Parathyroid adenoma (tissue), 2 donors: ENCODE measurements around the gene WDR36.
A peak's percentile ranks its signal among the peaks of the same experiment; 100 is the strongest.

Experiments
- H2AFZ ChIP-seq: fragments of 300-600 bp; sonication (generic); one replicate; pipeline ENCODE4 v1.7.0; 2017; ENCODE audit warnings: antibody characterized with exemption, mild to moderate bottlenecking
- H3K27ac ChIP-seq: fragments of 300-600 bp; sonication (generic); one replicate; pipeline ENCODE4 v1.7.0; 2017
- H3K27me3 ChIP-seq: fragments of 300-600 bp; sonication (generic); one replicate; pipeline ENCODE4 v1.7.0; 2017; ENCODE audit warnings: low read length; ENCODE audit not compliant: control insufficient read depth, insufficient read depth
- H3K36me3 ChIP-seq: fragments of 300-600 bp; sonication (generic); one replicate; pipeline ENCODE4 v1.7.0; 2017; ENCODE audit warnings: low read length; ENCODE audit not compliant: control insufficient read depth, insufficient read depth
- H3K4me1 ChIP-seq: fragments of 300-600 bp; sonication (generic); one replicate; pipeline ENCODE4 v1.7.0; 2017; ENCODE audit warnings: control low read depth
- H3K4me2 ChIP-seq: fragments of 300-600 bp; sonication (generic); one replicate; pipeline ENCODE4 v1.7.0; 2017; ENCODE audit warnings: low read length
- H3K4me3 ChIP-seq: fragments of 300-600 bp; sonication (generic); one replicate; pipeline ENCODE4 v1.7.0; 2017; ENCODE audit warnings: low read depth, low read length
- H3K79me2 ChIP-seq: fragments of 300-600 bp; sonication (generic); one replicate; pipeline ENCODE4 v1.7.0; 2017; ENCODE audit warnings: control low read depth
- H3K9ac ChIP-seq: fragments of 300-600 bp; sonication (generic); one replicate; pipeline ENCODE4 v1.7.0; 2017; ENCODE audit warnings: mild to moderate bottlenecking
- H3K9me3 ChIP-seq: fragments of 300-600 bp; sonication (generic); one replicate; pipeline ENCODE4 v1.7.0; 2017; ENCODE audit warnings: low read length; ENCODE audit not compliant: control insufficient read depth
- CTCF ChIP-seq: fragments of 300-600 bp; sonication (generic); IDR thresholded peaks from one replicate; pipeline ENCODE4 v1.7.0; 2017; ENCODE audit warnings: antibody characterized with exemption, mild to moderate bottlenecking
- donor health status: primary hyperparathyroidism.

WDR36 gene

DNA sequence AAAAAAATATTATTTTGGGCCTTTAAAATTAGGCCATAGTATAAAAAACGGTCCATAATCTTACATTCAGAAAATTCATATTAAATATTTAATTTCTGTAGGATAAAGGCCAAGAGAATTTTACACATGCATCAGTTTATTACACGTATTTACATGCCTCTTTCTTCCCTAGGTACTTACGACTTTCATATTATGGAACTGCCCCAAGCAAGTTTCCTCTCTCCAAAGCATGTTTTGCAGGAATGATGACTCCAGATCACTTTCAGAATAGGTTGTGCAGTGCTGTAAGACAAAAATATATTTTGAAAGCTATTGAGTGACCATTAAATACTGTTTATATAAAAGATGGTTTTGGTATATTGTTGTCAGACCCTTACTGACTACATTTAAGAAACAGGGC is 61.8 kb downstream of the WDR36 start:
- Histone ChIP-seq H3K27me3 (no peaks in the 10 kb centered on the region), H3K9me3 (no peaks in the 10 kb centered on the region), H3K79me2 (no peaks in the 10 kb centered on the region), H3K27ac (no peak overlapping the region), H3K36me3 (no peaks in the 10 kb centered on the region), H3K4me3 (no peak overlapping the region), H3K9ac (no peak overlapping the region), H2AFZ (no peak overlapping the region), H3K4me1 (no peaks in the 10 kb centered on the region), H3K4me2 (no peak overlapping the region)
- TF ChIP-seq CTCF, result no peak

DNA sequence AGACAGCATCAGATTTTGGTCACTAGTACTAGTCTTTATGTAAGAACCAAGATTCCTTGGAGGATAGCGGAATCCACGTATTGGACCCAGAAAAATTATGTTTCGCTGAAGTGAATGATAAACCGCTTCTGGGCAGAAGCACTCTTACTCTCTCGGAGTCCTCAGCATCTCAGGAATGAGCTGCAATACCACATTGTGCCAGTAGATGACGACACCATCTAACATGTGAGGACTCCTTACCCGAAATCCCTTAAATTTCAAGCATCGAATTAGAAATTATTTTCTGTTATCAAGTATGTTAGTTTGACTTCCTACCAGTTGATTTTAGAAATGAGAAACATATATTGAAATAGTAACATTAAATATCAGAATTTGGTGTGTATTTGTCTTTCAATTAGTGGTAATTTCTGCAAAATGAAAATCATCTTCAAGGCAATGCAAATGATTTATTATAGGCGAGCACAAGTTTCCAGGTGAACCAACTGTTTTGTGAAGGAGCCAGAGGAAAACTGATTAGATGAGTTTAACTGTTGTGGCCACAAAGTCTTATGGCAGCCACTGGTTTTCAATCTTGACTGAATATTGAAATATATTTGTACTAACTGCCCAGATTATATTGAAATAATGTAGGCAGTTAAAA is 66.1 kb downstream of the WDR36 start:
- Histone ChIP-seq H3K9me3 (no peaks in the 10 kb centered on the region), H2AFZ (peak overlapping the region; percentile 25), H3K79me2 (no peaks in the 10 kb centered on the region), H3K27ac (no peak overlapping the region), H3K36me3 (no peaks in the 10 kb centered on the region), H3K9ac (no peak overlapping the region), H3K27me3 (no peaks in the 10 kb centered on the region), H3K4me2 (no peak overlapping the region), H3K4me3 (no peak overlapping the region), H3K4me1 (no peaks in the 10 kb centered on the region)
- TF ChIP-seq CTCF, result peak; percentile 99

DNA sequence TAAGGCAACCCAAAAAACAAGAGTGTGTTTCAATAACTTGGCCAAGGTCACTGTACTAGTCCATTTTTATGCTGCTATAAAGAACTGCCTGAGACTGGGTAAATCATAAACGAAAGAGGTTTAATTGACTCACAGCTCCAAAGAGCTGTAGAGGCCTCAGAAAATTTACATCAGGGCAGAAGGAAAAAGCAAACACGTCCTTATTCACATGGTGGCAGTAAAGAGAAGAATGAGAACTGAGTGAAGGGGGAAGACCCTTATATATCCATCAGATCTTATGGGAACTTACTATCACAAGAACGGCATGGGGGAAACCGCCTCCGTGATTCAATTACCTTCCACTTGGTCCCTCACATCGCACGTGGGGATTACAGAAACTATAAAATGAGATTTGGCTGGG is 67.7 kb downstream of the WDR36 start:
- TF ChIP-seq CTCF, result no peak
- no peaks in the 10 kb centered on the region for H3K4me1 ChIP-seq
- H3K79me2 ChIP-seq, result no peaks in the 10 kb centered on the region
- H3K27me3 ChIP-seq, result no peaks in the 10 kb centered on the region
- no peak overlapping the region for H3K27ac ChIP-seq
- H3K4me2 ChIP-seq, result no peak overlapping the region
- no peak overlapping the region for H3K4me3 ChIP-seq
- H2AFZ ChIP-seq, result no peak overlapping the region
- no peak overlapping the region for H3K9ac ChIP-seq
- no peaks in the 10 kb centered on the region for H3K36me3 ChIP-seq
- H3K9me3 ChIP-seq, result no peaks in the 10 kb centered on the region

DNA sequence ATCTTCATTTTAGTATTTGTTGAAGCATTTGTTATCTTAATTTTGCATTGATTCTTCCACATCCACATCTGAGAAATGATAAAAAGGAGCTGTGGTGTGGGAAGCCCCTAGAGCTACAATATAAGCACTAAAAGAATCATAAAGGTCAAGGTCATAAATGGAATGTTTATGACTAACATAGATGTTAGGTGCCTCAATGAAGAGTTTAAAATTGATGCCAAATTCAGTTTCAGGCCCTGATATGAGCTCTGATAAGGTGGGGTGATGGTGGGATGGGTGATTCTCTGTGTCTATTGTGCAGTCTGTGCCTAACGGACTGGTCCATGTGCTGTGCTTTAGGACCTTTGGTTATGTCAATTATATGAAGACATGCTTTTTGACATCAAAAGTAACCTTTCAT is 70.9 kb downstream of the WDR36 start:
- no peak for TF ChIP-seq CTCF
- Histone ChIP-seq H3K4me2 (no peak overlapping the region), H3K79me2 (no peaks in the 10 kb centered on the region), H3K9me3 (no peaks in the 10 kb centered on the region), H3K27me3 (no peaks in the 10 kb centered on the region), H3K9ac (no peak overlapping the region), H3K4me3 (no peak overlapping the region), H2AFZ (no peak overlapping the region), H3K36me3 (no peaks in the 10 kb centered on the region), H3K27ac (no peak overlapping the region), H3K4me1 (no peaks in the 10 kb centered on the region)

- H2AFZ ChIP-seq, result no peak overlapping the region
- no peak overlapping the region for H3K4me3 ChIP-seq
- H3K27ac ChIP-seq, result no peak overlapping the region
- H3K9ac ChIP-seq, result no peak overlapping the region
- no peaks in the 10 kb centered on the region for H3K4me1 ChIP-seq
- no peaks in the 10 kb centered on the region for H3K36me3 ChIP-seq
- no peaks in the 10 kb centered on the region for H3K9me3 ChIP-seq
- TF ChIP-seq CTCF, result no peak
- no peaks in the 10 kb centered on the region for H3K27me3 ChIP-seq
- H3K4me2 ChIP-seq, result no peak overlapping the region
- no peaks in the 10 kb centered on the region for H3K79me2 ChIP-seq
Measured at GRCh38 chr5:111165058-111165457, 72.9 kb downstream of the WDR36 start.
